ENCODE results near the gene C3orf20.
"Not testable (repeated sequence)": the region's sequence is repeated elsewhere in the genome, so short reads cannot be mapped to it uniquely, and the experiment has no call there.

C3orf20 gene

DNA sequence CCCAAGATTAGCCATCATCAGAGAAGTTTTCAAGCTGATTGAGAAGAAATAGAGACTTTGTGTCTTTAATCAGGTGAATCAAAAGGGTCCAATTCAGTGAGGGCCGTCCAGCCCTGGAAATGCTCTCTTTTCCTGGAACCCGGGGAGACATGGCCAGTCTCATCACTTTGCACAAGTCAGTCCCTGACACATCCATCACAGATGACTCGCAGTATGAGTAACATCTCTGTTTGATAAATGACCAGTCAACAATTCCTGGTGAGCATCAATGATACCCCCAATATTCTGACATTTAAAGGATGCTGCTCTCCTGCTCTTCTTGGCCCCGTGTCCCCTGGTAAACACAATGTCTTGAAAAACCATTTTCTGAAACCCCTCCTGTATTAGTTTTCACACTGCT is 26.7 kb downstream of the C3orf20 start:
- DNase-seq = no peak

DNA sequence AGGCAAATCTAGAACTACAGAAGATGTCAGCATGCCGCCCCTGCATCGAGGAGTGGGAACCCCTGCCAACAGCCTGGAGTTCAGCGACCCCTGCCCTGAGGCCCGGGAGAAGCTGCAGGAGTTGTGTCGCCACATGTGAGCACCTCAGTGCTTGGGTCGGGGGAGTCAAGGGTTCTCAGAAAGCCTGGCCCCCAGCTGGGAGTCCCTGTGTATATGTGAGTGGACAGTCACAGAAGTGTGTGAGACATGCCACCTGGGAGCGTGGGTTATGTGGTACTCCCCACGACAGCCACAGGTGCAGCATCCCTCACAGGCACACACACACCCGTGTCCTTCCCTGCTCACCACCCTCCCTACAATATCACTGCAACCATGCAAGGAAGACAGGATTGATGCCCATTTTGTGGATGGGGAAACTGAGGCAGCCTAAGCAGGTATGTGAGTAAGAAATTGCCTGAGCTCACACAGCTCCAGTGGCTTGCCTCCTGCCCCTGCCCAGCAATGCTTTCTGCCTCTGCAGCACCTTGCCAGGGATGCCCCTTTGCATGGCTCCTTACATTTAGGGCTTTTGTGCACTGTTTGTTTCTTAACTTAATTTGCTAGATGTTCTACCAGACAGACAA is 28.3 kb downstream of the C3orf20 start:
- DNase-seq = no peak

DNA sequence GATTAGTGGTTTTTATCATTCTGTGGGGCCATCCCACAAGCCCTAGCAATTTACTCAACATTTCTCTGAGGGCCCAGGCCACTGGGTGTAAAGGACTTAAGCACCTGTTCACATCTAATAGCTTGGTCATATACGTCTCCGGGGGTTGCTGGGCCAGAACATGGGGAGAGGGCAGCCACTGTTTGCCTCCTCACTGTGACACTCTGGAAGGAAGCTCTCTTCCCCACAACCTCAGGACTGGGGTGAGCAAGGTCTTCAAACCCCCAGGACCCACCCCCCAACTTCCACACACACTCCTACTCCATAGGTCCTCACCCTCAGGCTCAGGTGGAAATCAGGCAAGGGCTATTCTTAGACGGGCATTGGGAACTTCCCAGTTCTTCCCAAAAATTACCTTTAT is 28.9 kb downstream of the C3orf20 start:
- DNase-seq = no peak

DNA sequence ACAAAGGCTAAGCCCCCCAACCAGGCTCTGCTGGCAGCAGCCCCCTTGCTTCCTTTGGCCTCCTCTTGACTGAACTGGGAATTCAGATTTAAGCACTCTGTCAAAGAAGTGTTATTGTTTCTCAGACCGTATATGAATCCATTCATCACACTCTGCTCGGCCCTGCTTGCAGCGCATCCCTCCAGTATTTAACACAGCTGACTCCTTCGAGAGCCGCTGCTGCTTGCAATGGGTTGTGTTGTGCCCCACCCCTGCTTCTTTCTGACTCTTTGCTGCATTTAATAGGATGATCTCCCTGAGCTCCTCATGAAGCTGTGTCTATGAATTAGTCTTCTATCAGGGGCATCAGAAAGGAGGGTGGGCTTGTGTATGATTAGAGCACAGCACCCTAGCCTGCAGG is 31.2 kb downstream of the C3orf20 start:
- no peak for DNase-seq

DNA sequence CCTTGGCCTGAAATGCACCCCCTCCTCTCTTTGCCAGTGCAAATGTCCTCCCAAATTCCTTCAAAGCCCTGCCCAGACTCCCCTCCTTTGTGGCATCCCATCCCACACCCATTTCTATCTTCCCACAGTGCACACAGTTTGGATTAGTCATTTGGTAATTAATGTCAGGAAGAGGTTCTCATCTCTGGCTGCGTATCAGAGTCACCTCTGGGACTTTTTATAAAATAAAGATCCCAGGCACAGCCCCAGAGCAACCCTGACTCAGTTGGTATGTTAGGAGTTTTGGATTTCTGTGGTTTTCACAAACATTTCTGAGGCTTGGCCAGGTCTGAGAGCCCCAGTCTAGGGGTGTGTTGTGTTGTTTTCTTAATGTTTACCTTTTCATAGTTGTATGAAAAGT is 41.6 kb downstream of the C3orf20 start:
- DNase-seq = no peak

DNA sequence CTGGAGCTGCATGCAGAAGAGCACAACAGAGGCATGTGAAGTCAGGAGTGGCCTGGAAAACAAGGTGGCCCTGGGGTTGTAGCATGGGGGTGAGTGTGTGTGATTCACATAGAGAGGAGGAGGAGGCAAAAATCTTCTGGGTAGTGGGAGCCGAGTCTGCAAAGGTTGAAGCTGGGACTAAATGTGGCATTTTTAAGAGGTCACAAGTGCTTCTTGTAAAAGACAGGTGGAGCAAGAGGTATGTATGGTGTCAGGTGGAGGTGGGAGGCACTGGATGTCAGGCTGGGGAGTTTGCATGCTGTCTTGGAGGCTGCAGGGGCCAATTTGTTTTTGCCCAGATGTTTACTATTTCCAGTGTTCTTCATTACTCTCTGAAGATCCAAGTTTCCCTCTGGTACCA is 42.4 kb downstream of the C3orf20 start:
- DNase-seq = no peak

DNA sequence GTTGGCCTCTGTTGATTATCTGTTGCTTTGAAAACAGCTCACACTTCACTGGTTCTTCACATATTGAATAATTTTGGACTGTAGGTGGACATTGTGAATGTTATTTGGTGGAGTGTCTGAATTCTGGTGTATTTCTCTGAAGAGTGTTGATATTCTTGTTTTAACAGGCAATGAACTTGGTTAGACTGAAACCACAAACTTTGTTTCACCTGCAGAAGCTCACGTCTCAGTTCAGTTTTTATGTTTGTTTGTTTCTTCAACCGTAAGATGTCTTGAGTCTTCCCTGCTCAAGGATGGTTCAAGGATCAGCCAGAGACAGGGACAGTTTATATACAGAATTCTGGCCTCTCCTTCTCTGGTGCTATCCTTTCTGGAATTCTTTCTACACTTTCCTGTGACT is 43.6 kb downstream of the C3orf20 start:
- no peak for DNase-seq

DNA sequence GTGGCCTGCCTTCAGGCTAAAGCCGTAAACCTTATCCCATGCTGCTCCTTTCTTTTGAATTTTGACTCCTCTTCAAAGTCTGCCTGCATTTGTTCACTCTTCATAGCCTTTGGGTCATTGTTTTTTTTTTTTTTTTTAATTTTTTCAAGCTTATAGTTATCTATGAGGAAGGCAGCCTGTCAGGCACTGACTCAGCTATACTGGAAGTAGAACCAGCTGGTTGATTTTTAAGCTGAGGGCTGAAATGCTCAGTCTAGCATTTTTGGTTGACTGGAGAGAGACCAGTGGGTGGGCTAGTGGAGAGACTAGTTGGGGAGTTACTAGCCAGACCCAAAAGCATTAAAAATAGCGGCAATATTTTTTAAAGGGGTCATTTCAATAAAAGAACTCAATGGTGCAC is 44.1 kb downstream of the C3orf20 start:
- DNase-seq = no peak

DNA sequence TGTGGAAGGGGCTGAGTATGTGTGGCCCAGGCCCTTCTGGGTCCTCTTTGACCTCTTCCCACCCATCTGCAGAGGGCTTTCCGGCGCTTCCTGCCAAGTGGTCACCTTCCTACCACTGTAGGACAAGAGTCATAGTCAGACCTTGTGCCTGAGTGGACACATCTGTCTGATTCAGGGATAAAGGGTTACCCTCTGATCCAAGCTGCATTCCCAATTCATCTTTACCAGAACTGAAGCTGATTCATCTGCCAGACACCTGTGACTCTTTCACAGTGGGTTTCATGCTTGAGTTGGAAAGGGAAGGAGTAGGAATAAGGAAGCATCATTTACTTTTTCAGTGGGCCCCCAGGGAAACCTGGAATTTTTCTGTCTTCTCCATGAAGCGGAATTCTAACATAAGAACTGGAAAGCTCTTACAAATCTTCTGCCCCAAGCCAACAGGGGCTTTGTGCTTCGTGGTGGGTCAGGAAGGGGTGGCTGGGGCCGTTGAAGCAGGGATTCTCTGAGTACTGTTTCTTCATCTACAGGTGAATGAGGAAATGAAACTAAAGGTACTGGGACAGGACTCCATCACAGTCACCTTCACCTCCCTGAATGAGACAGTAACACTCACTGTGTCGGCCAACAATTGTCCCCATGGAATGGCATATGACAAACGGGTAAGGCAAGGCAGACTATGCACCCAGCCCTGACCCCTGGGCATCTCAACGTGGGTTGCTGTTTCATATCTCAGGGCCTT is 46.4 kb downstream of the C3orf20 start:
- DNase-seq = no peak

DNA sequence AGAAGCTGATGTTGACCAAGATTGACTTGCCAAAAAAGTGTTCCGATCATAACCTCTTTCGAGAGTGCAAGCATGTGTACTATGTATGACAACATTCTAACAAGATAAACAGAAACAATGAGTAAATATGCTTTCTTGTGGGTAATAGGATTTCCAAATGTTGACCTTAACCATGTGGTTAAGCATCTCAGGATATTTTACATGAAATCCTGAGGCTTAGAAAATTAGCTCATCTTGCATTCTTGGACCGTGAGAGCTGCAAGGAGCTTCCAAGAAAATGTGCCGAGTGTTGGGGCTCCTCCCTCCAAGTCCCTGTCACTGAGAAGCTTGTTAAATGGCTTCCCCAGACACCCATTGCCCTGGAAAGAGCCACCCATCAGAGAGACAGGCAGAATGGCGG is 50.1 kb downstream of the C3orf20 start:
- no peak for DNase-seq

DNA sequence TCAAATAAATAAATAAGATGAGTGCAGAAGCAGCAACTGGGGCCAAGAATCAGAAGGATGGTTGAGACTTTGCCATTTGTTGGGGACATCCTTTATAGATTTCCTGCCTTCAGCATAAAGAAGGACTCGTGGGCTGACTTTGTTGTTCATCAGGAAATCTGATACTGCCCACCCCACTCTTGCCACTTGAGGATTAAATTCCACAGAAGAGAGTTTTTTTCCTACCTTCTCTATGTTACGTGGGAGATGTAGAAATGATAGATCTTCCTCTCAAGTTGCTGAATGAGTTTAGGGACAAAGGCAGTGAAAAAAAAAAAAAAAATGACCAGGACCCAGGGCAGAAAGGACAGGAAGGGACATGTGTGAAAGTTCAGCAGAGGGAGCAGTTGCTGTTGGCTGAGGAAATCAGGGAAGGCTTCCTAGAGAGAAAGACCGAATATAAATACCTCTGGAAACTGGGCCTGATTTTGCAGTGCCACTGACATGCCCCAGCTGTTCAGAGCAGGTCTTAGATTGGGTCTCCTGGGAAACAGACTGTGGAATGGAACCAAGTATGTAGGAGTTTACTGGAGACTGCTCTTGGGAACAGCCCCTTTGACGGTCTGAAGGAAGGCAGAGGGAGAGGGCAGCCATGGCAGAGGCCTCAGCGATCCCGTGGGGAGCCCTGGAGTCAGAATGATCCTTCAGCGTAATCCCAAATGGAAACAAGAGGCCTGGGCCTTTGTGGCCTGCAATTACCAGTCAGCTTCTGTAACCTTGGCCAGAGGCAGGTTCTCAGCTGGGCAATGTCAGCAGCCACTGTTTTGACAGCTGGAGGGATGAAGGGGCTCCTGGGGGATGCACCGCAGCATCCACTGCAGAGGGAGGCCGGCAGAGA is 50.9 kb downstream of the C3orf20 start:
- no peak for DNase-seq

DNA sequence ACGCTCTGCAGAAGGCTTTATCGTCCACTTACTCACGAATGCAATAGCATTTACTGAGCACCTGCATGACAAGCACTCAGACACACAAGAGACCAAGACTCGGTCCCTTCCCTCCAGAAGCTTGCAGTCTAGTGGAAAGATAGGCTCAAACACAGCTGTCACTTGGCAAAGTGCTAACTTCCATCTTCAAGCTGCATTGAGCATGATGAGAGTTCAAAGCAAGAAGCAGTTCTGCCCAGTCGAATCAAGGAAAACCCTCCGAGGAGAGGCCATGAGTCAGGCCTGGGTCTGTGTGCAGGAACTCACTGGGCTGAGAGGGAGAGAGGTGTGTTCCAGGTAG is 51.5 kb downstream of the C3orf20 start:
- DNase-seq = no peak

DNA sequence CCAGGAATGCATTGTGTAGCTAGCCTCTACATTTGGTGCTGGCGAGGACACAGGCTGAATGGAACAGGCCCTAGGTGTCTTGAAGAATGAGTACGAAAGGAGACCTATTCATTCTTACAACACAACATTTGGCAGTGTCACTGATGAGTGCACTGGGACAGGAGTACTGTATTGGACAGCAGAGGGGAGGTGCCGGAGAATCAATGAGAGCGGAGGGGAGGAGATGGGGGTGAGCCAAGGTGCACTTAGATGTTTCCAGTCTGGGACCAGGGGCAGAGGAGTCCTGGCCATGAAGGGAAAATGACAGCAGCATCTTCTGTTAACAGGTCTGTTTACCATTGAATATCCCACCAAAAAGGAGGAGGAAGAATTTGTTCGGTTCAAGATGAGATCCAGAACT is 53.2 kb downstream of the C3orf20 start:
- no peak for DNase-seq

DNA sequence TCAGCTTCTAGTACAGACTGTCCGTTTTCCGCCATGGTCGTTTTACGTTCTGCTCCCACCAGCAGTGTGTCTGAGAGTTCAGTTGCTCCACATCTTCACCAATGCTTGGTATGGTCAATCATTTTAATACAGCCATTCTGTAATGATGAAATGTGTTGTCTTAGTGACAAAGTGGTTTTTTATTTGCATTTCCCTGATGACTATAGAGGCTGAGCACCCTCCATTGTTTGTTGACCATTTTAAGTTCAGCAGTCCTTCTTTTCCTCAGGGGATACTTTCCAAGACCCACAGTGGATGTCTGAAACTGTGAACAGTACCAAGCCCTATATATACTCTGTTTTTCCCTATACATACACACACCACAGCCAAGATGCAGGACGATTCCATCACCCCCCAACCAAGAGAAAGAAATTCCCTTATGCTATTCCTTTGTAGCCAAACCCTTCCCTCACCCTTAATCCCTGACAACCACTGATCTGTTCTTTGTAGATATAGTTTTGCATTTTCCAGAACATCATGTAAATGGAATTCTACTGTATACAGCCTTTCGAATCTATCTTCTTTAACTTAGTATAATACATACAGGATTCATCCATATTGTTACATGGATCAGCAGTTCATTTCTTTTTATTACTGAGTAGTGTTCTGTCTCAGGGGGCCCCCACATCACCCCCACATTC is 55.9 kb downstream of the C3orf20 start:
- no peak for DNase-seq

DNA sequence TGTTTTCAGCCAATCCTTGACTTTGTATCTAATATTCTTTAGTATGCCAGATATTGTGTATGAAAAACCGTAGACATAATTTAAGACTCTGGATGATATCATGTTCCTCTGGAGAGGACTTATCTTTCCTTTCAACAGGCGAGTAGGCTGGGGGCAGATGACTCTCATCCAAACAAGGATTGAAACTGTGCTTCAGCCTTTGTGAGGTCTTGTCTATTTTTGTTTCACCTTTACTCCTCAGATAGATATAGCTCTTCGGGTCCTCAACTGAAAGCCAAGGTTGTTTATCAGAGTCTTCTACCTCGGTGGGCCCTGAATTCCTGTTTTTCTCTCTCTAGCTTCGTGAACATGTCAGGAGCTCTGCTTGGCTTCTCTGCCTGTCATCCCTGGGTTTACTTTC is 66.0 kb downstream of the C3orf20 start:
- no peak for DNase-seq

DNA sequence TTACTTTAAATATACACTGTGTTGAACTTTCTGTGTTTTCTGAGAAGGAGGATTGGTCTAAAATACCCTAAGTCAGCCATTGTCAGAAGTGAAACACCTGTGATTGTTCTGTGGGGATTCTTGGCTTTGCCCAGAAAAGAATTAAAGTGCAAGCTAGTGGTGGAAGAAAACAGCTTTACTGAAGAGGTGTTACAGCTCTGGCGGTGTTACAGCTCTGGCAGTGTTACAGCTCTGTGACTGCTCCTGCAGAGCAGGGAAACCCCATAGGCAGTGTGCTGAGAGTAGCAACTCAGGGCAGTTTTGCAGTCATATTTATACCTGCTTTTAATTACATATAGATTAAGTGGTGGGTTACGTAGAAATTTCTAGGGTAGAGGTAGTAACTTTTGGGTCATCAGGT is 66.6 kb downstream of the C3orf20 start:
- DNase-seq = no peak

DNA sequence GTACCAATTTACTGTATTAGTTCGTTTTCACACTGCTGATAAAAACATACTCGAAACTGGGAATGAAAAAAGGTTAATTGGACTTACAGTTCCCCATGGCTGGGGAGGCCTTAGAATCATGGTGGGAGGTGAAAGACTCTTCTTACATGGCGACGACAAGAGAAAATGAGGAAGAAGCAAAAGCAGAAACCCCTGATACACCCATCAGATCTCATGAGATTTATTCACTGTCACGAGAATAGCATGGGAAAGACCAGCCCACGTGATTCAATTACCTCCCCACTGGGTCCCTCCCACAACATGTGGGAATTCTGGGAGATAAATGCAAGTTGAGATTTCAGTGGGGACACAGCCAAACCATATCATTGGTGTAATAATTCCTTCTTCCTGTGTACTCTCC is 69.6 kb downstream of the C3orf20 start:
- DNase-seq = no peak

DNA sequence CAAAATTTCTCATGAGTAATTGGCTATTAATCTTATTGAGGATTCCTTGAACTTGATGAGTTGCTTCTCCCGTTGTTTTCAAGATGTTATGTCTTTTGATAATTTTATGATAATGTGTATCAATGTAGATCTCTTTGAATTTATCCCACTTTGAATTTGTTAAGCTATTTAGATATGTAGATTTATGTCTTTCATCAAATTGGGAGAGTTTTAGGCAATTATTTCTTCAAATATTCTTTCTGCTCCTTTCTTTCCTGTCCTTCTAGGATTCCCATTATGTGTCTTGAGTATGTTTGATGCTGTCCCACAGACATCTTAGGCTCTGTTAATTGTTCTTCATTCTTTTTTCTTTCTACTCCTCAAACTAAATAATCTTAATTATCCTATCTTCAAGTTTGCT is 75.7 kb downstream of the C3orf20 start:
- DNase-seq = no peak

DNA sequence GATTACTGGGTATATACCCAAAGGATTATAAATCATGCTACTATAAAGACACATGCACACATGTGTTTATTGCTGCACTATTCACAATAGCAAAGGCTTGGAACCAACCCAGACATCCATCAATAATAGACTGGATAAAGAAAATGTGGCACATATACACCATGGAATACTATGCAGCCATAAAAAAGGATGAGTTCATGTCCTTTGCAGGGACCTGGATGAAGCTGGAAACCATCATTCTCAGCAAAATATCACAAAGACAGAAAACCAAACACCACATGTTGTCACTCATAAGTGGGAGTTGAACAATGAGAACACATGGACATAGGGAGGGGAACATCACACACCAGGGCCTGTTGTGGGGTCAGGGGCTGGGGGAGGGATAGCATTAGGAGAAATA is 78.0 kb downstream of the C3orf20 start:
- DNase-seq = not testable (repeated sequence)

DNA sequence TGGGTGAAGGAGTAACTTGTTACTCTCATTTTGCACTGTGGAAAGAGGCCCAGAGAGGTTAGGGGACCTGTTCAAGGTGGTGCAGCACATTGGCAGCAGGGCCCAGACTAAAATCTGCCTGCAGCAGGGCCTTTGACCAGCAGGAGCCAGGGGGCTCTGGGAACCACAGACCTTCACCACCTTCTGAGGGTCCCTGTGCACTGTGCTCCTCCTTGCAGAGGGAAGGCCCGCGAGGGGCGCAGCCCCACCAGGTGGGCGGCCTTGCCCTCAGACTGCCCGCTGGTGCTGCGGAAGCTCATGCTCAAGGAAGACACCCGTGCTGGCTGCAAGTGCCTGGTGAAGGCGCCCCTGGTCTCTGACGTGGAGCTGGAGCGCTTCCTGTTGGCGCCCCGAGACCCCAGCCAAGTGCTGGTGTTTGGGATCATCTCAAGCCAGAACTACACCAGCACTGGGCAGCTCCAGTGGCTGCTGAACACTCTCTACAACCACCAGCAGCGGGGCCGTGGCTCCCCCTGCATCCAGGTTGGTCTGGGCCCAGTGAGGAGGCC is 82.3 kb downstream of the C3orf20 start:
- DNase-seq = no peak

DNA sequence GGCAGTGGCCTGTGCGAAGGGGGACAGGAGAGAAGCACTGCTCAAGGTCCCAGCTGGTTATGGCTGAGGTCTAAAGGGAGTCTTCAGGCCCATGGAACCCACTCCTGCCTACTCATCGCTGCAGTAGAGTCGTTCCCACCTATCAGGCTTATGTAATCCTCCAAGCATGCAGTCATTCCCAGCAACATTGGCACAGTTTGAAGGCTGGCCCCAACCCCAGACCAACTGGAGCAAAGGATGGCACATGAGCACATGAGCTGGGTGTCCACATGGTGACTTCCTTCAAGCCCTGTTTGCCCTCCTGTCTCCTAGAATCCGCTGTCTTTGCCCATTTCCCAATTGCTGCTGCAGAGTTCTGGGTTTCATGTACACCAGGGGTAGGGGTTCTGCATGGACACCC is 83.4 kb downstream of the C3orf20 start:
- no peak for DNase-seq

DNA sequence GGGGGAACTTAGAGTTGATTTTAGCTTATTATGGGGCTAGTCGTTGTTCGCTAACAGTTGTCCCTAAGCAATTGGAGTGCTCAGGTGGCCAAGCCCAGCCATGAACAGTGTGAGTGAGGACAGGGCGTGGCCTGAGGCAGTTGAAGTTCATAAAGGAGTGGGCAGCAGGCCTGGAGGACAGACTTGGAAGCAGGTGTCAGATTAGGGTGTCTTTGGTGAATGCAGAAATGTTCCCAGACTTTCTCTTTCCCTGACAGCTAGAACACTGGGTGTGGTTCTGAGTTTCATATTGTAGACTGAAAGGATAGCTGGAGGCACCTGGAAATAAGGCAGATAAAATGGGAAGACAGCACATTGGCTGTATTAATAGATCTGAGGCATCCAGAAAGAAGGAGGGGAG is 84.0 kb downstream of the C3orf20 start:
- no peak for DNase-seq

DNA sequence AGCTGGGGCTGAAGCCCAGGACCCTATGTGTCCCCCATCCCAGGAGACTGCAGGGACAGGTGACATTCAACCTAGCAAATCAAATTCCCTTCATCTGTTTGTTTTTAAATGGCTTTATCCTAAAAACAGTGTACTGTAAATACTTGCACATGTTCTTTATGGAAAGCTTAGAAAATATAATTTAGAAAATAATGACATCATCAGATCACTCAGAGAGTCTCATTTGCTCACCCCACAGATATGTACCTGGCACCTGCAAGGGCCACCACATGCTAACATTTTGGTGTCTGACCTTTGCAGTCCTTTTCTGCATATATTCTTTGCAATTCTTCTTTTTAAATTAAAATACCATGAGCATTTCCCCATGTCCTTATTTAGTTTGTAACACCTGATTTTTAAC is 85.2 kb downstream of the C3orf20 start:
- DNase-seq = no peak

All from NCI-H1417 treated with DMSO at 0.1 percent for 48 hours (cell line).